Thyroid gland (tissue), 4 donors: ENCODE results near the gene FAM20B. TPM values are rescaled to one million over a fixed set of nuclear protein-coding genes. Genes with fewer than 3 reads are reported as not detected.

ENCODE experiments used
- DNase-seq, 2 donors: peaks; one replicate each; pipeline ENCODE4 v3.0.0-alpha.2; 2019
- H3K27ac ChIP-seq, 3 donors: fragments of 200-600 bp; sonication (generic); 1 replicate in 2 of 3; 2 replicates in 1 of 3; pipeline ENCODE4 v1.5.1; 2016 to 2019; ENCODE audit warnings: mild to moderate bottlenecking in 1 of 3, moderate library complexity in 1 of 3
- H3K27me3 ChIP-seq: fragments of 200-600 bp; sonication (generic); one replicate; pipeline ENCODE4 v1.5.1; 2019
- H3K36me3 ChIP-seq, 2 donors: fragments of 200-600 bp; sonication (generic); one replicate each; pipeline ENCODE4 v1.5.1; 2016 to 2019
- H3K4me1 ChIP-seq, 2 donors: fragments of 200-600 bp; sonication (generic); one replicate each; pipeline ENCODE4 v1.5.1; 2017 to 2019
- H3K4me3 ChIP-seq, 3 donors: fragments of 200-600 bp; sonication (generic); replicated peaks in 1 of 3; 1 replicate in 2 of 3; 2 replicates in 1 of 3; pipeline ENCODE4 v1.5.1; 2016; ENCODE audit warnings: mild to moderate bottlenecking in 1 of 3
- H3K9me3 ChIP-seq: fragments of 200-600 bp; sonication (generic); one replicate; pipeline ENCODE4 v1.5.1; 2017
- POLR2A ChIP-seq, 2 donors: fragments of 450-650 bp; IDR thresholded peaks; one replicate each; pipeline ENCODE4 v1.6.1; 2017; ENCODE audit warnings: antibody characterized with exemption in 2 of 2, mild to moderate bottlenecking in 2 of 2, moderate library complexity in 1 of 2
- WGBS, 2 donors: methylation state at CpG; one replicate each; pipeline ENCODE4 v1.1.5; 2017; 5-methylcytosine and 5-hydroxymethylcytosine counted together
- intact Hi-C: fragments of 100-400 bp; cut with DNase I; formaldehyde crosslinking; loops from one replicate; pipeline ENCODE4 v1.15.1; 2023
- total RNA-seq, 4 donors: library from RNA; depleted of rRNA; stranded (reverse); fragments of >200 nt; gene quantifications; one replicate each; pipeline ENCODE4 v1.2.3, GENCODE V29; 2016
- TF ChIP-seq, protein P1 (sequence below), 6 experiments: fragments of 200-600 bp in 3 of 6; fragments of 450-650 bp in 3 of 6; sonication (generic) in 3 of 6; IDR thresholded peaks; one replicate each; pipeline ENCODE4 v1.5.1; 2016 to 2019; ENCODE audit warnings: antibody characterized with exemption in 6 of 6, mild to moderate bottlenecking in 2 of 6, inconsistent platforms in 1 of 6, moderate library complexity in 1 of 6

The FAM20B gene
- total RNA-seq, 4 donors from 2014 or later: 24.3 to 39.2 (median 30.6) TPM

GRCh38 chr1:179003512-179004066, 22.1 kb upstream of the FAM20B start:
- WGBS, 2 donors: 88% methylated on average over 7 of the region's 7 CpGs
- TF ChIP-seq, protein P1, sequence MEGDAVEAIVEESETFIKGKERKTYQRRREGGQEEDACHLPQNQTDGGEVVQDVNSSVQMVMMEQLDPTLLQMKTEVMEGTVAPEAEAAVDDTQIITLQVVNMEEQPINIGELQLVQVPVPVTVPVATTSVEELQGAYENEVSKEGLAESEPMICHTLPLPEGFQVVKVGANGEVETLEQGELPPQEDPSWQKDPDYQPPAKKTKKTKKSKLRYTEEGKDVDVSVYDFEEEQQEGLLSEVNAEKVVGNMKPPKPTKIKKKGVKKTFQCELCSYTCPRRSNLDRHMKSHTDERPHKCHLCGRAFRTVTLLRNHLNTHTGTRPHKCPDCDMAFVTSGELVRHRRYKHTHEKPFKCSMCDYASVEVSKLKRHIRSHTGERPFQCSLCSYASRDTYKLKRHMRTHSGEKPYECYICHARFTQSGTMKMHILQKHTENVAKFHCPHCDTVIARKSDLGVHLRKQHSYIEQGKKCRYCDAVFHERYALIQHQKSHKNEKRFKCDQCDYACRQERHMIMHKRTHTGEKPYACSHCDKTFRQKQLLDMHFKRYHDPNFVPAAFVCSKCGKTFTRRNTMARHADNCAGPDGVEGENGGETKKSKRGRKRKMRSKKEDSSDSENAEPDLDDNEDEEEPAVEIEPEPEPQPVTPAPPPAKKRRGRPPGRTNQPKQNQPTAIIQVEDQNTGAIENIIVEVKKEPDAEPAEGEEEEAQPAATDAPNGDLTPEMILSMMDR (IDR thresholded peaks at IDR 0.05): no peak
- no peak for TF ChIP-seq POLR2A (IDR thresholded peaks at IDR 0.05)
- H3K27ac ChIP-seq: no peak overlapping the region
- H3K9me3 ChIP-seq: no peaks in the 10 kb centered on the region
- H3K4me1 ChIP-seq: peaks cover 3 to 9% of the 10 kb centered on the region in 2 donors
- intact Hi-C loops: loop anchor here (5.0 kb wide), 2 partner anchors 231 to 461 kb away; no protein-coding TSS in a partner anchor
- H3K27me3 ChIP-seq: no peaks in the 10 kb centered on the region
- H3K4me3 ChIP-seq: no peak overlapping the region
- H3K36me3 ChIP-seq: no peaks in the 10 kb centered on the region
- DNase-seq: no peak

DNA sequence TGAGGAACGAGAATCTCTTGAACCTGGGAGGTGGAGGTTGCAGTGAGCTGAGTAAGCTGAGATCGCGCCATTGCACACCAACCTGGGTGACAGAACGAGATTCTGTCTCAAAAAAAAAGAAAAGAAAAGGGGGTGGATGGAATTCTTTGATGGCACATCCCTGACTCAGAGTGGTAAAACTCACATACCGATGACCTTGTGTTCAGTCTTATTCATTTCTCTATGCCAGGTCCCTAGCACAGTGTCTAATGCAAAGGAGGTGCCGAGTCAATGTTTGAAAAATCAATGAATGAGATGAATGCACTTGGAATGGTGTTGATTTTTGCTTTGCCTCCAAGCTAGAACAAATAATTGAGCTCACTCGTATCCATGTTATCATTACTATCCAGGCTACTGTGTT, 18.5 kb upstream of the FAM20B start:
- no peaks in the 10 kb centered on the region for H3K36me3 ChIP-seq
- WGBS, 2 donors: 76 to 93% methylated on average over 7 of the region's 7 CpGs
- DNase-seq: no peak
- no peak overlapping the region for H3K27ac ChIP-seq
- H3K4me3 ChIP-seq: no peak overlapping the region
- no peaks in the 10 kb centered on the region for H3K27me3 ChIP-seq
- no peak for TF ChIP-seq POLR2A (IDR thresholded peaks at IDR 0.05)
- TF ChIP-seq, protein P1 (IDR thresholded peaks at IDR 0.05): no peak
- intact Hi-C loops: no loop called here
- H3K9me3 ChIP-seq: no peaks in the 10 kb centered on the region
- peaks cover 3 to 8% of the 10 kb centered on the region in 2 donors for H3K4me1 ChIP-seq

DNA sequence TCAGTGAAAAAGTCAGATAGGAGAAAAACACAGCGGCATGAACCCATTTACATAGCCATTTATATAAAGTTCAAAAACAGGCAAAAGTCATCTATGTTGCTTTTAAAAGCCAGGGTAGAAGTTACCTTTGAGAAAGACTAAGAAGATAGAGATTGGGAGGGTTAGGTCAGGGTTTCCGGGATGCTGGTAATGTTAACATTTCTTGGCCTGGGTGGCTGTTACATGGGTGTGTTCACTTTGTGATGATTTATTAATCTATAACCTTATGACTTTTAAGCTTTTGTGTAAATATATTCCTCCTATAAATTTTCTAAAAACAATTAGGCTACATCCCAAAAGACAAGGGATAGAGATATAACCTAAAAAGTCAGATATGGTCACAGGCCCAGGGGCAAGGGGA, 15.0 kb upstream of the FAM20B start:
- TF ChIP-seq, protein P1 (IDR thresholded peaks at IDR 0.05): no peak
- TF ChIP-seq POLR2A (IDR thresholded peaks at IDR 0.05): no peak
- WGBS, 2 donors: 98% methylated on average over 2 of the region's 2 CpGs

GRCh38 chr1:179012038-179012437, 13.7 kb upstream of the FAM20B start:
- Histone ChIP-seq H3K27ac (no peak overlapping the region), H3K36me3 (no peaks in the 10 kb centered on the region), H3K9me3 (no peaks in the 10 kb centered on the region), H3K4me1 (peaks cover under 1 to 4% of the 10 kb centered on the region in 2 donors), H3K4me3 (no peak overlapping the region), H3K27me3 (no peaks in the 10 kb centered on the region)
- intact Hi-C loops: no loop called here
- 84 to 98% methylated on average over 1 of the region's 1 CpG for WGBS, 2 donors
- DNase-seq: no peak
- TF ChIP-seq, protein P1 (IDR thresholded peaks at IDR 0.05): no peak
- TF ChIP-seq POLR2A (IDR thresholded peaks at IDR 0.05): no peak

More for the DNA sequence above, 15.0 kb upstream of the FAM20B start:
- Histone ChIP-seq H3K27ac (no peak overlapping the region), H3K4me3 (no peak overlapping the region), H3K9me3 (no peaks in the 10 kb centered on the region), H3K4me1 (no peaks in the 10 kb centered on the region), H3K27me3 (no peaks in the 10 kb centered on the region), H3K36me3 (no peaks in the 10 kb centered on the region)
- intact Hi-C loops: no loop called here
- DNase-seq: no peak

- WGBS, 2 donors: 97% methylated on average over 1 of the region's 1 CpG
- Histone ChIP-seq H3K27me3 (no peaks in the 10 kb centered on the region), H3K4me3 (no peak overlapping the region), H3K9me3 (no peaks in the 10 kb centered on the region), H3K27ac (no peak overlapping the region), H3K36me3 (no peaks in the 10 kb centered on the region), H3K4me1 (peaks cover 5 to 12% of the 10 kb centered on the region in 2 donors)
- DNase-seq: no peak
- TF ChIP-seq POLR2A (IDR thresholded peaks at IDR 0.05): no peak
- TF ChIP-seq, protein P1 (IDR thresholded peaks at IDR 0.05): no peak
- intact Hi-C loops: no loop called here
Measured at GRCh38 chr1:179014123-179014522, 11.6 kb upstream of the FAM20B start.
